ENCODE data around the gene ERO1A.
A peak's percentile ranks its signal among the peaks of the same experiment; 100 is the strongest.

ERO1A gene

GRCh38 chr14:52656905-52657304 is 38.5 kb downstream of the ERO1A start:
- Histone ChIP-seq H4K8ac (ENCODE audit: low read depth, low read length) (no peak overlapping the region), H4K12ac (ENCODE audit: low read depth, low read length) (no peak overlapping the region), H2AK5ac (ENCODE audit: low read length) (no peak overlapping the region), H3K79me1 (ENCODE audit: low read length) (no peaks in the 10 kb centered on the region), H3K27ac (ENCODE audit: low read depth, low read length) (no peak overlapping the region), H3K4ac (ENCODE audit: low read depth, low read length) (no peak overlapping the region), H3K4me3 (ENCODE audit: low read depth, low read length) (no peak overlapping the region), H3K18ac (ENCODE audit: low read length) (no peak overlapping the region), H2BK5ac (ENCODE audit: low read depth, low read length, poor library complexity) (no peak overlapping the region), H3K9ac (ENCODE audit: low read length) (no peak overlapping the region), H2AFZ (ENCODE audit: insufficient read depth, low read length, poor library complexity) (no peak overlapping the region), H2BK120ac (ENCODE audit: insufficient read depth, low read length, poor library complexity) (no peak overlapping the region), H2BK12ac (ENCODE audit: low read length) (no peak overlapping the region), H3K23ac (ENCODE audit: low read length) (no peak overlapping the region), H3K27me3 (ENCODE audit: insufficient read depth, low read length) (no peaks in the 10 kb centered on the region), H3K4me1 (ENCODE audit: control insufficient read depth in 1 of 2, insufficient read depth in 2 of 2, low read length in 2 of 2) (no peaks in the 10 kb centered on the region), H3K36me3 (ENCODE audit: control insufficient read depth in 1 of 2, insufficient read depth in 2 of 2, low read length in 2 of 2) (peaks cover 0 to 2% of the 10 kb centered on the region in 2 experiments), H4K91ac (ENCODE audit: low read depth, low read length) (no peak overlapping the region), H3K4me2 (ENCODE audit: low read length) (no peak overlapping the region), H3K14ac (ENCODE audit: low read length) (no peak overlapping the region), H3K79me2 (ENCODE audit: control insufficient read depth, insufficient read depth, low read length, poor library complexity) (no peaks in the 10 kb centered on the region), H3K9me3 (ENCODE audit: insufficient read depth, low read depth, low read length) (no peaks in the 10 kb centered on the region)
- no peak for DNase-seq

GRCh38 chr14:52650774-52651173 is 44.6 kb downstream of the ERO1A start:
- H4K91ac ChIP-seq (ENCODE audit: low read depth, low read length): no peak overlapping the region
- no peak overlapping the region for H3K18ac ChIP-seq (ENCODE audit: low read length)
- no peak overlapping the region for H3K4ac ChIP-seq (ENCODE audit: low read depth, low read length)
- H3K23ac ChIP-seq (ENCODE audit: low read length): no peak overlapping the region
- no peak overlapping the region for H3K9ac ChIP-seq (ENCODE audit: low read length)
- H3K9me3 ChIP-seq (ENCODE audit: insufficient read depth, low read depth, low read length): no peaks in the 10 kb centered on the region
- no peaks in the 10 kb centered on the region for H3K27me3 ChIP-seq (ENCODE audit: insufficient read depth, low read length)
- peak in 1 of 2 donors; percentile 40 for DNase-seq
- H2BK120ac ChIP-seq (ENCODE audit: insufficient read depth, low read length, poor library complexity): no peak overlapping the region
- H3K14ac ChIP-seq (ENCODE audit: low read length): no peak overlapping the region
- peaks cover under 1 to 3% of the 10 kb centered on the region in 2 experiments for H3K36me3 ChIP-seq (ENCODE audit: control insufficient read depth in 1 of 2, insufficient read depth in 2 of 2, low read length in 2 of 2)
- H2BK12ac ChIP-seq (ENCODE audit: low read length): no peak overlapping the region
- no CpG with 5 or more reads among the region's 6 CpGs for WGBS (ENCODE audit: extremely low coverage, insufficient coverage, insufficient read length)
- H3K4me3 ChIP-seq (ENCODE audit: low read depth, low read length): no peak overlapping the region
- no peaks in the 10 kb centered on the region for H3K79me1 ChIP-seq (ENCODE audit: low read length)
- H2AK5ac ChIP-seq (ENCODE audit: low read length): no peak overlapping the region
- no peaks in the 10 kb centered on the region for H3K79me2 ChIP-seq (ENCODE audit: control insufficient read depth, insufficient read depth, low read length, poor library complexity)
- H3K4me2 ChIP-seq (ENCODE audit: low read length): no peak overlapping the region
- no peak overlapping the region for H2AFZ ChIP-seq (ENCODE audit: insufficient read depth, low read length, poor library complexity)
- H4K8ac ChIP-seq (ENCODE audit: low read depth, low read length): no peak overlapping the region
- no peaks in the 10 kb centered on the region for H3K4me1 ChIP-seq (ENCODE audit: control insufficient read depth in 1 of 2, insufficient read depth in 2 of 2, low read length in 2 of 2)
- no peak overlapping the region for H3K27ac ChIP-seq (ENCODE audit: low read depth, low read length)
- no peak overlapping the region for H2BK5ac ChIP-seq (ENCODE audit: low read depth, low read length, poor library complexity)
- no peak overlapping the region for H4K12ac ChIP-seq (ENCODE audit: low read depth, low read length)

- Histone ChIP-seq H3K18ac (ENCODE audit: low read length) (no peak overlapping the region), H4K12ac (ENCODE audit: low read depth, low read length) (no peak overlapping the region), H3K4me2 (ENCODE audit: low read length) (no peak overlapping the region), H3K4me1 (ENCODE audit: control insufficient read depth in 1 of 2, insufficient read depth in 2 of 2, low read length in 2 of 2) (no peaks in the 10 kb centered on the region), H2BK5ac (ENCODE audit: low read depth, low read length, poor library complexity) (no peak overlapping the region), H3K27me3 (ENCODE audit: insufficient read depth, low read length) (no peaks in the 10 kb centered on the region), H3K4me3 (ENCODE audit: low read depth, low read length) (no peak overlapping the region), H2BK120ac (ENCODE audit: insufficient read depth, low read length, poor library complexity) (no peak overlapping the region), H3K79me1 (ENCODE audit: low read length) (no peaks in the 10 kb centered on the region), H4K91ac (ENCODE audit: low read depth, low read length) (no peak overlapping the region), H3K36me3 (ENCODE audit: control insufficient read depth in 1 of 2, insufficient read depth in 2 of 2, low read length in 2 of 2) (peaks cover 3 to 5% of the 10 kb centered on the region in 2 experiments), H2BK12ac (ENCODE audit: low read length) (no peak overlapping the region), H3K14ac (ENCODE audit: low read length) (no peak overlapping the region), H3K9ac (ENCODE audit: low read length) (no peak overlapping the region), H3K79me2 (ENCODE audit: control insufficient read depth, insufficient read depth, low read length, poor library complexity) (no peaks in the 10 kb centered on the region), H3K27ac (ENCODE audit: low read depth, low read length) (no peak overlapping the region), H3K9me3 (ENCODE audit: insufficient read depth, low read depth, low read length) (no peaks in the 10 kb centered on the region), H2AFZ (ENCODE audit: insufficient read depth, low read length, poor library complexity) (no peak overlapping the region), H4K8ac (ENCODE audit: low read depth, low read length) (no peak overlapping the region), H3K4ac (ENCODE audit: low read depth, low read length) (no peak overlapping the region), H2AK5ac (ENCODE audit: low read length) (no peak overlapping the region), H3K23ac (ENCODE audit: low read length) (no peak overlapping the region)
- WGBS (ENCODE audit: extremely low coverage, insufficient coverage, insufficient read length): no CpG with 5 or more reads among the region's 1 CpG
- no peak for DNase-seq
Measured at GRCh38 chr14:52649511-52649910, 45.8 kb downstream of the ERO1A start.

- no peaks in the 10 kb centered on the region for H3K27me3 ChIP-seq (ENCODE audit: insufficient read depth, low read length)
- H3K4me3 ChIP-seq (ENCODE audit: low read depth, low read length): no peak overlapping the region
- no peak for DNase-seq
- no peak overlapping the region for H3K4ac ChIP-seq (ENCODE audit: low read depth, low read length)
- H4K91ac ChIP-seq (ENCODE audit: low read depth, low read length): no peak overlapping the region
- no peak overlapping the region for H2AK5ac ChIP-seq (ENCODE audit: low read length)
- H3K79me2 ChIP-seq (ENCODE audit: control insufficient read depth, insufficient read depth, low read length, poor library complexity): no peaks in the 10 kb centered on the region
- no peak overlapping the region for H2BK5ac ChIP-seq (ENCODE audit: low read depth, low read length, poor library complexity)
- no peak overlapping the region for H4K8ac ChIP-seq (ENCODE audit: low read depth, low read length)
- no CpG with 5 or more reads among the region's 1 CpG for WGBS (ENCODE audit: extremely low coverage, insufficient coverage, insufficient read length)
- H3K18ac ChIP-seq (ENCODE audit: low read length): no peak overlapping the region
- H3K9ac ChIP-seq (ENCODE audit: low read length): no peak overlapping the region
- H3K4me2 ChIP-seq (ENCODE audit: low read length): no peak overlapping the region
- H3K4me1 ChIP-seq (ENCODE audit: control insufficient read depth in 1 of 2, insufficient read depth in 2 of 2, low read length in 2 of 2): no peaks in the 10 kb centered on the region
- H3K27ac ChIP-seq (ENCODE audit: low read depth, low read length): no peak overlapping the region
- H3K14ac ChIP-seq (ENCODE audit: low read length): no peak overlapping the region
- peaks cover 1% of the 10 kb centered on the region for H3K9me3 ChIP-seq (ENCODE audit: insufficient read depth, low read depth, low read length)
- no peak overlapping the region for H2BK12ac ChIP-seq (ENCODE audit: low read length)
- peaks cover 6 to 7% of the 10 kb centered on the region in 2 experiments for H3K36me3 ChIP-seq (ENCODE audit: control insufficient read depth in 1 of 2, insufficient read depth in 2 of 2, low read length in 2 of 2)
- H2BK120ac ChIP-seq (ENCODE audit: insufficient read depth, low read length, poor library complexity): no peak overlapping the region
- H3K79me1 ChIP-seq (ENCODE audit: low read length): no peaks in the 10 kb centered on the region
- H3K23ac ChIP-seq (ENCODE audit: low read length): no peak overlapping the region
- H4K12ac ChIP-seq (ENCODE audit: low read depth, low read length): no peak overlapping the region
- H2AFZ ChIP-seq (ENCODE audit: insufficient read depth, low read length, poor library complexity): no peak overlapping the region
Measured at GRCh38 chr14:52641745-52642144, 53.6 kb downstream of the ERO1A start.
